GM18526 (cell line): ENCODE data around the gene BLNK.

Experiments used
- POLR2A ChIP-seq: IDR thresholded peaks from 3 replicates; pipeline ENCODE4 v1.6.1; 2011; ENCODE audit not compliant: insufficient read length; ENCODE audit errors: extremely low read depth

The BLNK gene

DNA sequence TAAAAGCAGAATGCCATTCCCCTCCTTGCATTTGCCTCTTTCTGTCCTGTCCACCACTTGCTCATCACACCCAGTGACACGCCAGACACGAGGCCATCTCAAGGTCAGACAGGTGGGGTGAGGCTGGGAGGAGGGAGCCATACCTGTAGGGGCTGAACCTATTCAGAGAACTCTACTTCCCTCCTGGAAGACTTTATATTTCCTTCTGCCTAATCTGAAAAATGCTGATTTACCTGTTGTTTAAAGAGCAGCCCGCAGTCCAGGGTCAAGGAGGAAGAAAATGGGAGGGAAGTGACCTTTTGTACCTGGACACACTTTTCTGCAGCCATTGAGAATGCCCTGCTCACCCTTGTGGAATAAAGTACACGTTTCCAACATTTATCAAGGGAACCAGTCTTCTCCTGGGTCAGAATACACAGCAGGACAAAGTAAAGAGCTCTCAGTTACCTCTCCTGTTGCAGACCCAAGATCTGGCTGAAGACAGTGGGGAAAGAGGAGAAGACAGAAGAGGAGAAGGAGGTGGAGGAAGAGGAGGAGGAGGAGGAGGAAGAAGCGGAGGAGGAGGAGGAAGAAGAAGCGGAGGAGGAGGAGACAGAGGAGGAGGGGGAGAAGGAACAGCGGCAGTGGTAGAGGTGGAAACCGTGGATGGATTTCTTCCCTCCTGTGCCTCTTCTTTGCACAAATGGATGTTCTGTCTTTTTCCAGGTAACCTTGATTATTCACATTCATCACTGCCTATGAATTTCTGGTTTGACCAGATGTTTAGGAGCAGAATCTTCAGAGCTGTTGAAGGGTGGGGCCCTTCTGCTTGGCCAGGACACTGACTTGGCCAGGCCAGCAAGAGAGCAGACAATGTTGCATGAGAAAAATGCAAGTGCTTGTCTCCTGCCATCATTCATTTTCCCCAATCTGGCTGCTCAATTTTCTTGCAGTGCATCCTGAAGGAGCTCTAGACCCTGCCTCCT, 1.2 kb upstream of the BLNK start:
- TF ChIP-seq POLR2A = no peak

GRCh38 chr10:96270571-96270970, 798 bp downstream of the BLNK start:
- TF ChIP-seq POLR2A = no peak

DNA sequence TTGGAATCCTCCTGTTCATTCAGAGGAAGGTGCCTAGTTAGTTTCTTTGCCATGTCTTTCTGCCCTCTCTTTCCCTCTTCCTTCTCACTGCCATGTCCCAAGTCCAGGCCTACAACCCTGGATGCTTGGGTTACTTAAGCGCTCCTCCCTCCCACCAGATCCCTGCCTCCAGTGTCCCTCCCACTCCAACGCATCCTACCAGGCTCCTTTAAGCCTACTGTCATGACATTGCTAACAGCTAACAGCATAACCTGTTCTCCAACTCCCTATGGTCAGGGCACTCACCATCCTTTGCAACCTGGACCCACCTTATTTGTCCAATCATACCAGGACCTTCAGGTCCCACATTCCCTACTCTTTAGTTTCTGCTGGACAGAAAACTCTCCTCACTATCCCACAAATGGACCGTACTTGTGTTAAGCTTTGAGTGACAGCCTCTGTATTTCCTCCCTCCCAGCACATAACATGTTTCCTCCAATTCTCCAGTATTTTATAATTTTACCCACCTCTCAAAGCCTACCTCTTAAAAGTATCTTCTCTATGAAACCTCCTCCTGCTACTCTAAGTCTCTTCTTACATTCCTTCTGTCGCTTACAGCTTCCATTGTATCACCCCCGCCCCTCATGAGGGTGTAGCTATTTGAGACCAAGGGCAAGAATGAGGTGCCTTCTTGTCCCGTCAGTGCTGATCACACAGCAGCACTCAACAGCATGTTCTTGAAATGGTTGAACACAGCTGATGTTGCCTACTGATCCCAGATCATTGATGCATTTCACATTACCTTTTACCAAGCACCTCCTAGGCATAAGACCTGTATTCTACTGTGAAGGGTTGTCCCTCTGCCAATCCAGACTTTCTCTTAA, 1.7 kb downstream of the BLNK start:
- TF ChIP-seq POLR2A = no peak

GRCh38 chr10:96268341-96268909, 2.9 kb downstream of the BLNK start:
- TF ChIP-seq POLR2A = no peak

DNA sequence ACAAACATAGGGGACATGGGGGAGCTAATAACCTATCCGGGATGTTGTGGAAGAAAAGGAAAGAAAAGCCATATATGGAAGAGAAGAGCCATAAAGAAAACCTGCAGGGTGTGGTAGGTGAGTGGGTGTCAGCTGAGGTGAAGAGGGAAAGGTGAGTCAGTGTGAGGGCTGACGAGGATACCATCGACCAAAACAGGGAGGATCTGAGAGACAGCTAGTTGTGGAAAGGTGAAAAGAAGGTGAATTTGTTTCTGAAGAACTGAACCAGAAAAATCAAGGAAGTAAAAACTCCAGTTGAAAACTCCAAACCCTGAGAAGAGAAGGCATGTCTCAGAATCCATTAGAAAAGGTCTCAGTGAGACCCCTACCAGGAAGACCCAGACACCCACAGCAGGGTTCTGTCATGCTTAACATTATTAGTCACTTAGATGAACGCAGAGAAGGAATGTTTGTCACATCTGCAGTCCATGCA, 4.1 kb downstream of the BLNK start:
- no peak for TF ChIP-seq POLR2A

- TF ChIP-seq POLR2A = no peak
Observed at GRCh38 chr10:96266118-96266770, 5.1 kb downstream of the BLNK start.

GRCh38 chr10:96264938-96265337, 6.4 kb downstream of the BLNK start:
- TF ChIP-seq POLR2A = no peak

DNA sequence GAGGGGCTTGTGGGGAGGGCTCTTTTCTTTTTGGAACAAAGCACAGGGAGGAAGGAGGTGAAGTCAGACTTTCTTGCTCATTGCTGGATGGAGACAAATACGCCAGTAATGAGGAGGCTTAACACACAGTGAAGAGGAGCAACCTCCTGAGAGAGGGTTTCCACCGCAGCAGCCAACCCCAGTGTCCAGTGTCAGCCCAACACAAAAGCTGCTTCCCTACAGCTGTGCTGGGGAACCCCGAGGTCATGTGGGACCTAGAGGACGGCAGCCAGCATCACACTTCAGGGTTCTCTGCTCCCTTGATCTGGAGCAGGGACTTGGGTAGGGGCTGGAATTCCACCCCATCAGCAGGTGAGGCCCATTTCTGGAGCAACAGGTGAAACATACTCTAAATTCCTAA, 7.7 kb downstream of the BLNK start:
- no peak for TF ChIP-seq POLR2A

GRCh38 chr10:96263176-96263575, 8.2 kb downstream of the BLNK start:
- TF ChIP-seq POLR2A = no peak

DNA sequence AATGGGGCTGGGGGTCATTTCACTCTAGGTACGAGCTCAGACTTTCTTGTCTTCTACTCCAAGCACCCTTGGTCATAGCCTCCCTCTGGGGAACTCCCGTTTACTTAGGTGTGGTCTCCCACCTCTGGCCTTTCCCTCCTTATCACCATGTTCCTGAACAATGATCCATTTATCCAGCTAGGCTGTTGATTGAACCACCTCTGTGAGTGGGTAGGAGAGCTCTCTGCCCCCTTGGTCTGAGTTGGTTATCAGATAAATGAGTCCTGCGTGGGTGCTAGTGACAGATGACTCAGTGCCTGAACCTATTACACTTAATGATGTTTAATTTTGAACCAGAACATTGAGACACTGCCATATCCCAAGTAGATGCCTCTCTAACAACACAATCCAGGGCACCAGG, 9.4 kb downstream of the BLNK start:
- no peak for TF ChIP-seq POLR2A

- no peak for TF ChIP-seq POLR2A
Observed at GRCh38 chr10:96261132-96261531, 10.2 kb downstream of the BLNK start.

GRCh38 chr10:96260014-96260413, 11.4 kb downstream of the BLNK start:
- TF ChIP-seq POLR2A = no peak

- TF ChIP-seq POLR2A = no peak
Observed at GRCh38 chr10:96259150-96259549, 12.2 kb downstream of the BLNK start.

GRCh38 chr10:96257944-96258343, 13.4 kb downstream of the BLNK start:
- TF ChIP-seq POLR2A = no peak
